Trophoblast cell (in vitro differentiated cells and primary cell): Measurements from ENCODE around the gene JMJD1C.
"Not testable (repeated sequence)": the region's sequence is repeated elsewhere in the genome, so short reads cannot be mapped to it uniquely, and the experiment has no call there.

Experiments used
- DNase-seq, 2 donors: peaks; one replicate each; pipeline ENCODE4 v3.0.0-alpha.2; 2016
- H2AFZ ChIP-seq: 2 replicates; pipeline ENCODE4 v1.6.1; 2013; ENCODE audit warnings: low read length, moderate library complexity, mild to moderate bottlenecking; ENCODE audit not compliant: insufficient read depth, poor library complexity
- H2AK5ac ChIP-seq: 2 replicates; pipeline ENCODE4 v1.6.1; 2013; ENCODE audit warnings: mild to moderate bottlenecking, low read length
- H2BK120ac ChIP-seq: 2 replicates; pipeline ENCODE4 v1.6.1; 2013; ENCODE audit warnings: low read length, mild to moderate bottlenecking, moderate library complexity; ENCODE audit not compliant: insufficient read depth, poor library complexity
- H2BK12ac ChIP-seq: 2 replicates; pipeline ENCODE4 v1.6.1; 2013; ENCODE audit warnings: mild to moderate bottlenecking, low read length, moderate library complexity
- H2BK5ac ChIP-seq: 2 replicates; pipeline ENCODE4 v1.6.1; 2013; ENCODE audit warnings: low read length, low read depth, moderate library complexity, mild to moderate bottlenecking; ENCODE audit not compliant: poor library complexity
- H3K14ac ChIP-seq: 2 replicates; pipeline ENCODE4 v1.6.1; 2013; ENCODE audit warnings: mild to moderate bottlenecking, low read length
- H3K18ac ChIP-seq: 2 replicates; pipeline ENCODE4 v1.6.1; 2013; ENCODE audit warnings: mild to moderate bottlenecking, low read length
- H3K23ac ChIP-seq: 2 replicates; pipeline ENCODE4 v1.6.1; 2013; ENCODE audit warnings: low read length
- H3K27ac ChIP-seq: 2 replicates; pipeline ENCODE4 v1.5.1; 2013; ENCODE audit warnings: low read depth, mild to moderate bottlenecking, inconsistent platforms, low read length, moderate library complexity
- H3K27me3 ChIP-seq: 2 replicates; pipeline ENCODE4 v1.6.1; 2013; ENCODE audit warnings: inconsistent platforms, mild to moderate bottlenecking, low read length, moderate library complexity; ENCODE audit not compliant: insufficient read depth
- H3K36me3 ChIP-seq, 2 experiments: 1 replicate in 1 of 2; 2 replicates in 1 of 2; pipeline ENCODE4 v1.6.1; 2013; ENCODE audit warnings: low read length in 2 of 2, mild to moderate bottlenecking in 2 of 2, moderate library complexity in 1 of 2; ENCODE audit not compliant: insufficient read depth in 2 of 2, control insufficient read depth in 1 of 2
- H3K4ac ChIP-seq: 2 replicates; pipeline ENCODE4 v1.6.1; 2013; ENCODE audit warnings: low read depth, mild to moderate bottlenecking, low read length, moderate library complexity
- H3K4me1 ChIP-seq, 2 experiments: 1 replicate in 1 of 2; 2 replicates in 1 of 2; pipeline ENCODE4 v1.6.1; 2013; ENCODE audit warnings: low read length in 2 of 2, mild to moderate bottlenecking in 2 of 2, moderate library complexity in 1 of 2; ENCODE audit not compliant: insufficient read depth in 2 of 2, control insufficient read depth in 1 of 2
- H3K4me2 ChIP-seq: 2 replicates; pipeline ENCODE4 v1.6.1; 2013; ENCODE audit warnings: inconsistent platforms, mild to moderate bottlenecking, low read length, moderate library complexity
- H3K4me3 ChIP-seq: 2 replicates; pipeline ENCODE4 v1.5.1; 2013; ENCODE audit warnings: mild to moderate bottlenecking, low read depth, low read length, inconsistent platforms
- H3K79me1 ChIP-seq: one replicate; pipeline ENCODE4 v1.6.1; 2013; ENCODE audit warnings: low read length
- H3K79me2 ChIP-seq: 2 replicates; pipeline ENCODE4 v1.6.1; 2013; ENCODE audit warnings: low read length, mild to moderate bottlenecking; ENCODE audit not compliant: control insufficient read depth, insufficient read depth, poor library complexity
- H3K9ac ChIP-seq: 2 replicates; pipeline ENCODE4 v1.6.1; 2013; ENCODE audit warnings: mild to moderate bottlenecking, low read length
- H3K9me3 ChIP-seq: 2 replicates; pipeline ENCODE4 v1.6.1; 2013; ENCODE audit warnings: low read depth, mild to moderate bottlenecking, control low read depth, inconsistent platforms, low read length; ENCODE audit not compliant: insufficient read depth
- H4K12ac ChIP-seq: 2 replicates; pipeline ENCODE4 v1.6.1; 2013; ENCODE audit warnings: low read depth, mild to moderate bottlenecking, low read length, moderate library complexity
- H4K8ac ChIP-seq: 2 replicates; pipeline ENCODE4 v1.6.1; 2013; ENCODE audit warnings: low read depth, mild to moderate bottlenecking, low read length, moderate library complexity
- H4K91ac ChIP-seq: one replicate; pipeline ENCODE4 v1.6.1; 2013; ENCODE audit warnings: low read depth, mild to moderate bottlenecking, low read length, moderate library complexity
- WGBS: extraction: QIAGEN DNeasy Blood & Tissue Kit; methylation state at CpG from one replicate; pipeline ENCODE4 v1.1.7; 2013; ENCODE audit warnings: missing lambda C conversion rate; ENCODE audit not compliant: insufficient read length, insufficient coverage; ENCODE audit errors: extremely low coverage; 5-methylcytosine and 5-hydroxymethylcytosine counted together

The JMJD1C gene

GRCh38 chr10:63292847-63293246, 172.9 kb downstream of the JMJD1C start:
- H4K12ac ChIP-seq, H3K79me2 ChIP-seq, H2BK5ac ChIP-seq, H2AK5ac ChIP-seq, H3K23ac ChIP-seq, H4K91ac ChIP-seq, H3K27ac ChIP-seq, H3K4me3 ChIP-seq, H3K9ac ChIP-seq, H2AFZ ChIP-seq, H3K14ac ChIP-seq, H2BK12ac ChIP-seq, H3K79me1 ChIP-seq, H3K4ac ChIP-seq, H3K27me3 ChIP-seq, H2BK120ac ChIP-seq, H3K4me1 ChIP-seq, H3K4me2 ChIP-seq, H3K36me3 ChIP-seq, H4K8ac ChIP-seq, H3K9me3 ChIP-seq, DNase-seq, H3K18ac ChIP-seq: not testable (repeated sequence)
- WGBS: no CpG with 5 or more reads among the region's 4 CpGs

- H4K8ac ChIP-seq: no peak overlapping the region
- no peaks in the 10 kb centered on the region for H3K9me3 ChIP-seq
- no peaks in the 10 kb centered on the region for H3K79me2 ChIP-seq
- no peak overlapping the region for H3K4ac ChIP-seq
- no peaks in the 10 kb centered on the region for H3K27me3 ChIP-seq
- H2AFZ ChIP-seq: no peak overlapping the region
- no peak overlapping the region for H3K4me2 ChIP-seq
- no peaks in the 10 kb centered on the region for H3K79me1 ChIP-seq
- H3K27ac ChIP-seq: no peak overlapping the region
- no peaks in the 10 kb centered on the region for H3K36me3 ChIP-seq
- no peak overlapping the region for H4K91ac ChIP-seq
- H2BK12ac ChIP-seq: no peak overlapping the region
- no peak overlapping the region for H3K18ac ChIP-seq
- H3K9ac ChIP-seq: no peak overlapping the region
- no CpG with 5 or more reads among the region's 1 CpG for WGBS
- no peak overlapping the region for H4K12ac ChIP-seq
- H2BK5ac ChIP-seq: no peak overlapping the region
- no peak overlapping the region for H3K23ac ChIP-seq
- H3K4me1 ChIP-seq: no peaks in the 10 kb centered on the region
- H2AK5ac ChIP-seq: no peak overlapping the region
- no peak for DNase-seq
- no peak overlapping the region for H3K14ac ChIP-seq
- no peak overlapping the region for H2BK120ac ChIP-seq
- no peak overlapping the region for H3K4me3 ChIP-seq
Measured at GRCh38 chr10:63288170-63288569, 177.6 kb downstream of the JMJD1C start.

GRCh38 chr10:63286754-63287264, 179.0 kb downstream of the JMJD1C start:
- WGBS: no CpG with 5 or more reads among the region's 4 CpGs
- Histone ChIP-seq H3K79me1 (no peaks in the 10 kb centered on the region), H4K12ac (no peak overlapping the region), H3K36me3 (peaks cover 0 to 2% of the 10 kb centered on the region in 2 experiments), H3K4me1 (no peaks in the 10 kb centered on the region), H3K4ac (no peak overlapping the region), H3K4me2 (no peak overlapping the region), H3K9me3 (no peaks in the 10 kb centered on the region), H3K18ac (no peak overlapping the region), H2AFZ (no peak overlapping the region), H3K9ac (no peak overlapping the region), H3K14ac (no peak overlapping the region), H2BK120ac (no peak overlapping the region), H2BK12ac (no peak overlapping the region), H4K91ac (no peak overlapping the region), H2BK5ac (no peak overlapping the region), H2AK5ac (no peak overlapping the region), H3K4me3 (no peak overlapping the region), H3K27me3 (no peaks in the 10 kb centered on the region), H3K27ac (no peak overlapping the region), H3K79me2 (no peaks in the 10 kb centered on the region), H4K8ac (no peak overlapping the region), H3K23ac (no peak overlapping the region)
- DNase-seq: peak; percentile 93 to 100

GRCh38 chr10:63286340-63286739, 179.4 kb downstream of the JMJD1C start:
- H3K9ac ChIP-seq: no peak overlapping the region
- no peak for DNase-seq
- no peak overlapping the region for H2AFZ ChIP-seq
- no peaks in the 10 kb centered on the region for H3K27me3 ChIP-seq
- H3K79me1 ChIP-seq: no peaks in the 10 kb centered on the region
- no peak overlapping the region for H3K18ac ChIP-seq
- no peak overlapping the region for H4K91ac ChIP-seq
- H4K12ac ChIP-seq: peak overlapping the region; percentile 43
- H3K36me3 ChIP-seq: peaks cover 0 to 2% of the 10 kb centered on the region in 2 experiments
- H2BK12ac ChIP-seq: no peak overlapping the region
- no peaks in the 10 kb centered on the region for H3K79me2 ChIP-seq
- H2BK120ac ChIP-seq: peak overlapping the region; percentile 13
- H2AK5ac ChIP-seq: no peak overlapping the region
- H2BK5ac ChIP-seq: no peak overlapping the region
- no peaks in the 10 kb centered on the region for H3K4me1 ChIP-seq
- no peak overlapping the region for H3K27ac ChIP-seq
- H3K4me2 ChIP-seq: no peak overlapping the region
- H3K4ac ChIP-seq: no peak overlapping the region
- H3K23ac ChIP-seq: no peak overlapping the region
- H3K14ac ChIP-seq: no peak overlapping the region
- no peak overlapping the region for H4K8ac ChIP-seq
- no CpG with 5 or more reads among the region's 5 CpGs for WGBS
- no peak overlapping the region for H3K4me3 ChIP-seq
- H3K9me3 ChIP-seq: no peaks in the 10 kb centered on the region
